ENCODE results near the gene CLCNKA. TPM values are rescaled to one million over a fixed set of nuclear protein-coding genes. Genes with fewer than 3 reads are reported as not detected.

CLCNKA gene
- total and polyA plus RNA-seq, 9 donors = 0.08 to 2.4 (median 1.0) TPM; not detected in 1

DNA sequence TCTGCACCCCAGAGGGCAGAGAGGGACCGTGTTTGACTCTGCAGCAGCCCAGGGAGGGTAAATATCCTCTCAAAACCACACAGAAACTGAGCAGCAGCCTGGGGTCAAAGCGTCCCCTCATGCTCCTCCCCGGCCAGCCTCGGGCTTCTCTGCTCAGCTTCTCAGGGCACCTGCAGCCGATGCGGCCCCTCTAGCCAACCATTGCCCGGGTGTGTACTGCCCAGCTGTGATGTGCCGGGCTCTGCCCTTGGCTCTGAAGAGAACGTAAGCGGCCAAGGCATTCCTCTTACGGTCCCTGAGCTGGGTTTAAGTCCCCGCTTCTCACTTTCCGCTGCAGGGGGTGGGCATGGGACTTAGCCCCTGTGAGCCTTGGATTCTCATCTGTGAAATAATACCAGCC, 46.1 kb downstream of the CLCNKA start:
- Histone ChIP-seq H3K4me1 (ENCODE audit: insufficient read depth) (no peaks in the 10 kb centered on the region), H3K4me3 (no peak overlapping the region), H3K36me3 (no peaks in the 10 kb centered on the region), H3K9me3 (no peaks in the 10 kb centered on the region), H3K27me3 (no peaks in the 10 kb centered on the region), H3K27ac (no peak overlapping the region)
- intact Hi-C loops (cut with DNase I) = no loop called here
- DNase-seq = no peak
- 67 to 76% (median 73%) methylated on average over 13 of the region's 13 CpGs for WGBS, 3 donors
- TF ChIP-seq POLR2A (IDR thresholded peaks at IDR 0.05) (no peak), EP300 (IDR thresholded peaks at IDR 0.05) (no peak)
- TF ChIP-seq, protein P1, sequence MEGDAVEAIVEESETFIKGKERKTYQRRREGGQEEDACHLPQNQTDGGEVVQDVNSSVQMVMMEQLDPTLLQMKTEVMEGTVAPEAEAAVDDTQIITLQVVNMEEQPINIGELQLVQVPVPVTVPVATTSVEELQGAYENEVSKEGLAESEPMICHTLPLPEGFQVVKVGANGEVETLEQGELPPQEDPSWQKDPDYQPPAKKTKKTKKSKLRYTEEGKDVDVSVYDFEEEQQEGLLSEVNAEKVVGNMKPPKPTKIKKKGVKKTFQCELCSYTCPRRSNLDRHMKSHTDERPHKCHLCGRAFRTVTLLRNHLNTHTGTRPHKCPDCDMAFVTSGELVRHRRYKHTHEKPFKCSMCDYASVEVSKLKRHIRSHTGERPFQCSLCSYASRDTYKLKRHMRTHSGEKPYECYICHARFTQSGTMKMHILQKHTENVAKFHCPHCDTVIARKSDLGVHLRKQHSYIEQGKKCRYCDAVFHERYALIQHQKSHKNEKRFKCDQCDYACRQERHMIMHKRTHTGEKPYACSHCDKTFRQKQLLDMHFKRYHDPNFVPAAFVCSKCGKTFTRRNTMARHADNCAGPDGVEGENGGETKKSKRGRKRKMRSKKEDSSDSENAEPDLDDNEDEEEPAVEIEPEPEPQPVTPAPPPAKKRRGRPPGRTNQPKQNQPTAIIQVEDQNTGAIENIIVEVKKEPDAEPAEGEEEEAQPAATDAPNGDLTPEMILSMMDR (IDR thresholded peaks at IDR 0.05) = no peak

DNA sequence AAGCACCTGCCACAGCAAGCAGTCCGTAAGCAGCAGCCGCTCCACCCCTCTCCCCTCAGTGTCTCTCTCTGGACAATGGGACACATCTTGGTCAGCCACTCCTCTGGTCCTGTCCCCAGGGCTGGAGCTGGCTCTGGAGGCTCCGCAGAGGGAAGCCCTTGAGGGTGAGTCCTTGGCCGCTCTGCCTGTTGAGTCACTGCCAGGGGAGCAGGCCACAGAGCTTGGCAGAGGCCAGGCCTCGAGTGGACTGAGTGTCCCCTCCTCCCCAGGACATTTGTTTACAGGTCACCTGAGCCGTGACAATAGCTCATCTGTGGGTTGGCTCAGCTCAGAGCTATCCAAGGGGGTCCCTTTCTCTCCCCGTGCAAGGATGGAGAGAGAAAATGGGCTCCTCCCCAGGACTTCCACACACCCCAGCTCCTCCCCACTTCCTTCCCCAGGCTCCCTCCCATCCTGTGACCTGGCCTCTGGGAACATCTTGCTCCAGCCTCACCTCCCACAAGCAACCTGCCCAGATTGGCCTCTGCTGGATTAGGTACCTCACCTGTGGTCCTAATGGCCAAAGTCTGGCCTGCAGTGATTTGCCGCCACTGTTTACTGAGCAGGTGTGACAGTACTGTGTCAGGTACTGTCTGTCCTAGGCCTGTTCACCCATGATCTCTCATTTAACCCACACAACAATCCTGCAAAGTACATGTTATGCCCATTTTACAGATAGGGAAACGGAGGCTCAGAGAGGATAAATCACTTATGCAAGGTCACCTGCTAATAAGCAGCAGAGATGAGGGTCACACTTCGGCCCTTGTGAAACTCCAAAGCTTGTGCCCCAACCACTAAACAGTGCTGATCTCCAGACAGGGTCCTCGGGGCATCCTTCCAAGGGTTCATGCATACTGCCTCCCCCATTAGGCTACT, 46.8 kb downstream of the CLCNKA start:
- Histone ChIP-seq H3K36me3 (no peaks in the 10 kb centered on the region), H3K4me3 (no peak overlapping the region), H3K27ac (no peak overlapping the region), H3K4me1 (ENCODE audit: insufficient read depth) (no peaks in the 10 kb centered on the region), H3K27me3 (no peaks in the 10 kb centered on the region), H3K9me3 (no peaks in the 10 kb centered on the region)
- no peak for TF ChIP-seq EP300 (IDR thresholded peaks at IDR 0.05)
- TF ChIP-seq, protein P1 (IDR thresholded peaks at IDR 0.05) = no peak
- TF ChIP-seq POLR2A (IDR thresholded peaks at IDR 0.05) = no peak
- WGBS, 3 donors = 57 to 62% (median 61%) methylated on average over 10 to 11 of the region's 11 CpGs
- intact Hi-C loops (cut with DNase I) = no loop called here
- peak in 2 of 5 donors; percentile 26 to 40 for DNase-seq

DNA sequence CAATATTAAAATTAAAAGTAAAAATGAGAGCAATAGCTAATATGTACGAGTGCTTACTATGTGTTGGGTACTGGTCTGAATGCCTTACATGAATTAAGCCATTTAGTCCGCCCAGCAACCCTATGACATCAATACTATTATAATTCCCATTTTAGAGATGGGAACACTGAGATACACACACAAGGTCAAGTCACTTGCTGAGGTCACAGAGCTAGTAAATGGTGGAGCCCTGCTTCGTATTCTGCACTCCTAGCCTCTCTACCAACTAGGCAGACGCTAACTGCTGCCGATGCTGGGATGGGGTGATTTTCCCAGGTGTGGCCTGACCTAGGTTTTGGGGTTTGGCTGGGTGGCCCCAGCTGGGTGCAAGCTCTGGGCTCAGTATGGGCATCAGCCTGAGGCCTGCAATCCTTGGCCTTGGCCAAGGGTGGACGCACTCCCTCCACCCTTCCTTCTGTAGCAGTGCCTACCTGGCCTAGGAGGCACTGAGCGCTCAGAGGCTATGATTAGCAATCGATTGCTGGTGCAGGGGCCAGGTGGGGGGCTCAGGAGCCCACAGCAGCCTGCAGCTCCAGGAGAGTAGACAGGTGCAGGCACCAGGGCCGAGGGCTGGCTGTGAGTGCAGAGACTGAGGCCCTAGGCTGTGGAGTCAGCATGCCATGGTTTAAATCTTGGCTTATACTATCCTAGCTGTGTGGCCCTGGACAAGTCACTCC, 49.0 kb downstream of the CLCNKA start:
- TF ChIP-seq, protein P1 (IDR thresholded peaks at IDR 0.05) = no peak
- TF ChIP-seq POLR2A (IDR thresholded peaks at IDR 0.05) (no peak), EP300 (IDR thresholded peaks at IDR 0.05) (no peak)
- intact Hi-C loops (cut with DNase I) = loop anchor here in 1 of 4 donors (10.0 kb wide), 1 partner anchor 284 kb away; the partner anchor contains the start of gene FBXO42
- H3K9me3 ChIP-seq = no peaks in the 10 kb centered on the region
- no peak for DNase-seq
- no peak overlapping the region for H3K27ac ChIP-seq
- H3K4me3 ChIP-seq = no peak overlapping the region
- no peaks in the 10 kb centered on the region for H3K36me3 ChIP-seq
- H3K27me3 ChIP-seq = no peaks in the 10 kb centered on the region
- WGBS, 3 donors = 85 to 87% (median 86%) methylated on average over 6 to 9 of the region's 9 CpGs
- H3K4me1 ChIP-seq (ENCODE audit: insufficient read depth) = no peaks in the 10 kb centered on the region

DNA sequence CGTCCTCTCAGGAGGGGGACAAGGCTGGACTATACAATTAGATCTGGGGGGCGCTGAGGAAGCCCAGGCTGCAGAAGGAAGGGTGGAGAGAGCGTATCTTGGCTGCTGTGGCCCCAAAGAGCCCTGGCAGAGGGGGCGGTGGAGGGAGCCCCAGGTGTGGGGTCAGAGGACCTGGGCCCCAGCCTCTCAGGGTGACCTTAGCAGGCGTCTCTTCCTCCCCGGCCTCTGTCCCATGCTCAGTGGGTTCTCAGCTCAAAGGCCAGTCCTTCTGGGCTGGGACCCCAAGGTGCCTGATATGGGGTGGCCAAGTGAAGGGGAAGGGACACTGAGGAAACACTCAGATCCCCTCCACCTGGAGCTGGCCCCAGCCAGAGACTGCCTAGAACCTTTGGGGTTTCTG, 49.8 kb downstream of the CLCNKA start:
- H3K4me3 ChIP-seq = no peak overlapping the region
- no peaks in the 10 kb centered on the region for H3K4me1 ChIP-seq (ENCODE audit: insufficient read depth)
- intact Hi-C loops (cut with DNase I) = loop anchor here in 1 of 4 donors (10.0 kb wide), 1 partner anchor 283 kb away; the partner anchor contains the start of gene FBXO42
- H3K36me3 ChIP-seq = no peaks in the 10 kb centered on the region
- no peaks in the 10 kb centered on the region for H3K9me3 ChIP-seq
- 97 to 99% (median 97%) methylated on average over 6 of the region's 6 CpGs for WGBS, 3 donors
- H3K27me3 ChIP-seq = no peaks in the 10 kb centered on the region
- TF ChIP-seq, protein P1 (IDR thresholded peaks at IDR 0.05) = no peak
- TF ChIP-seq POLR2A (IDR thresholded peaks at IDR 0.05) (no peak), EP300 (IDR thresholded peaks at IDR 0.05) (no peak)
- H3K27ac ChIP-seq = no peak overlapping the region
- no peak for DNase-seq

Measured in ovary (tissue), 9 donors.